T-helper 2 cell (primary cell): Measurements from ENCODE around the gene ALG1L2.
"Not testable (repeated sequence)": the region's sequence is repeated elsewhere in the genome, so short reads cannot be mapped to it uniquely, and the experiment has no call there.

Experiments
- DNase-seq, 5 experiments: peaks; one replicate each; pipeline versions ENCODE4 v3.0.0 to v3.0.0-alpha.2; 2012 to 2022

Gene ALG1L2

DNA sequence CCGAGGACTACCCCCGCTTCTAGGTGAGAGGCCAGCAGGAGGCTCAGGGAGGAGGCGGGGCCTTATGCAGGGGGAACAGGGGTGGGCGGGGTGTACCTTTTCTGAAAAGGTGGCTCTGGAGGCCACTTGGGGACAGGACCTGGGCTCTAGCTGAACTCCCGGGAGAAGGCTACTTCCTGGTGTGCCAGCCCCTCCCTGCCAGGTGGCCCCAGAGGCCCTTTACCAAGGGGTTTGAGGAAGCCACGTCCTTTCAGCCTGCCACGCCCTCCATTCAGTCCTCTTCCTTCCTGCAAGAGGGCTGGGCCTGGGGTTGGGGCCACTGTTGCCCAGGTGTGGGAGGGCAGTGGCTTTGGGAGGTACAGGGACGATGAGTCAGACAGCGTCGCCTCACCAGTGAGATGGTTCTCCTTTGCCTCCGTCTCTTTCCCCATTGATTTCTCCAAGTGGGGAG lies 12.9 kb downstream of the ALG1L2 start:
- peak in 1 of 5 experiments; percentile 12 for DNase-seq

DNA sequence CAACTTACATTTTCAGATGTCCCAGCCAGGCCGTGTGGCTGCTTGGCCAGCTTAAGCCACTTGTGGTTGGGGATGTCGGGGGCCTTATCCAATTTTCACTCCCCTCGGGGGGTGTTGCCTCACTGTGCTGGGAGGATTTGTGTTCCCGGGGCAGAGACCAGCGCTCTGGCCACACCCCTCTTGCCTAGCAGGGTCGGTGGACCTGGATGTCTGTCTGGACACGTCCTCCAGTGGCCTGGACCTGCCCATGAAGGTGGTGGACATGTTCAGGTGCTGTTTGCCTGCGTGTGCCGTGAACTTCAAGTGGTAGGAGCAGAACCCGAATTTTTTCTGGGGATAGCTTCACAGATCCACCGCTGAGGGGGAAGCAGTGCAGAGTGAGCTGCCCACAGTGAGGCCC lies 14.2 kb downstream of the ALG1L2 start:
- DNase-seq, result not testable (repeated sequence)

DNA sequence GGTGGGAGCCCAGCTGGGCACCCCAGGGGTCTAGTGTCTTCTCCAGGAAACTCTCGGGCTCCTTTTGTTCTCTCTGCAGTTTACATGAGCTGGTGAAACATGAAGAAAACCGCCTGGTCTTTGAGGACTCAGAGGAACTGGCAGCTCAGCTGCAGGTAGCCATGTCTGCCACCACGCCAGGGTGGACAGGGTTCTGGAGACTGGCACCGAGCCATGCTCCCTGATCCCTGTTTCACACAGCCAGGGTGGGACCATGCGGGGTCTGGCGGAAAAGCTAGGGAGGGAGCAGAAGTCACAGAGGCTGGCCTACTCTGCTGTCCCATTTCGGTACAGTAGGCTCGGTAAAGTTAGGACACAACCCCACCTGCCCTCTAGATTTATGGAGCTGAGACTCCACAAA lies 15.5 kb downstream of the ALG1L2 start:
- not testable (repeated sequence) for DNase-seq

DNA sequence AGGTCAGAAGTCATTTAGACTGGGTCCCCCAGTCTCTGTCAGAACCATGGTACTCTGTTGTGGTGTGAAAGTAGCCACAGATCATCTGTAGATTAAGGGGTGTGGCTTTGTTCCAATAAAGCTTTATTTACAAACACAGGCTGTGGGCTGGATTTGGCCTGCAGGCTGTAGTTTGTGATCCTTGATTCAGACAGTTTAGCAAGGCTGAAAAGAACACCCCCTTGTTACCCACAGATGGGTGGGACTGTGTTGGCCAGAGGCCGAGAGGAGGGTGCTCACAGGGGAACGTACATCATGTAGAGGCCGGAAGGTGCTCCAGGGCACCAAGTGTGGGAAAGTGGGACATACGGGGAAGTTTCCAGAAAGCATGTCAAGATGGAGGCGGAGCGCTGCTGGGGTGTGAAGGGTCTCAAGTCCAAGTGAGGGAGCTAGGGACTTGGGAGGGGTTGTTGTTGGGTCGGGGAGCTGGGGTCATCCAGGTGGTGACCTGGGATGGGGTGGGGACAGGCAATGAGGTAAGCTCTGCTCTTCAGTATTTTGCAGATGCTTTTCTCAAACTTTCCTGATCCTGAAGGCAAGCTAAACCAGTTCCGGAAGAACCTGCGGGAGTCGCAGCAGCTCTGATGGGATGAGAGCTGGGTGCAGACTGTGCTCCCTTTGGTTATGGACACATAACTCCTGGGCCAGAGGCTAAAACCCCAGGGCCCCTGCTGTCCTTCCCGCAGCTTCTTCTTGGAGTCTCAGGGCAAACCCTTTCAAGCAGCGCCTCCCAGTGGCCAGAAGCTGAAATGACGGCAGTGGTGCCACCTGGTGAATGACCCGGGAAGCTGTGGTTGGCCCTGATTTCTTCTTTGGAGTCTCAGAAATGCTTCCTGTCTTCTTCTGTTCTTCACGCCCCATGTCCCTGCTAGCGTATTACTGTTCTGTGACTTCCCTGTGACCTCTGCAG lies 16.3 kb downstream of the ALG1L2 start:
- peak in 1 of 5 experiments; percentile 25 for DNase-seq

DNA sequence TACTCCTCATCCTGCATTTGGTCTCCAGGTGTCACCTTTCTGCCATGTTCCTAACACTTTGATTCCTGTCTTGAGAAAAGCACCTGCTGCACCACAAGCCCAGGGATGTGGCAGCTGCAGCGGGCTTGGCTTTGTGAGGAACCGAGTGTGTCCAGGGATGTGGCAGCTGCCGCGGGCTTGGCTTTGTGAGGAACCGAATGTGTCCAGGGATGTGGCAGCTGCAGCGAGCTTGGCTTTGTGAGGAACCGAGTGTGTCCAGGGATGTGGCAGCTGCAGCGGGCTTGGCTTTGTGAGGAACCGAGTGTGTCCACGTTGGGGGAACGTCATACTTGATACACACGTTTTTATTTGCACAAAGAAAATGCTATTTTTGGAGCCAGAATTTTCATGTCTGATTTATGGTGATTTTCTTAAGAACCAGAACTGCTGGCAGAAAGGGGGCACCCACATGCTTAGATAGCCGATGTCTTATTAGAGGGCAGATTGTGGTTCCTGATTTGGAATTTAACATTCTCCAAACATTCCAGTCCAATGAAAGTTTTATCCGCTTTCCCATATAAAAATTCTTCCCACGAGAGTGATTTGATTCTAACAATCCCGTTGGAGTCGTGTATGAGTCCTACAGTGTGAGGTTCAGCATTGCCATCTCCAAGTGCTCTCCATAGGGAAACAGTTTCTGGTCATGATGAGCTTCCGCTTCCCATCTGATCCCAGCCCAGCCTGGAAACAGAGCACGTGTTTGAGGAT lies 17.2 kb downstream of the ALG1L2 start:
- not testable (repeated sequence) for DNase-seq

DNA sequence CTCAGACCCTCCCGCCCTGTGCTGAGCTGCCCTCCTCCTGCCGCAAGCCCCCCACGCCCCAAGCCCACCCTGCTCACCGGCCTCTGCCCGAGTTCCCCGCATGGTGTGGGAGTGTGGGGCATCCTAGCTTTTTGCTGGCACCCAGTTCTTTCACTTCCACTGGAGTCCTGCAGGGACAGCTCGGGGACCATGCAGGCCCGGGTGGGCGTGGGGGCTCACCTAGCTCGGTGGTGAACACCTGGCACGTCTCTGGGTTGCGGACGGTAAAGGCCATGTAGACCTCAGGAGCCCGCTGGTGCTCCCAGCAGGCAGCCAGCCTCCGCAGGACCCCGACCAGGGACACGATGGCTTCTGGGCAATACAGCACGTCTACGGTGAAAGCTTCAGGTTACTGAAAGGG lies 20.9 kb downstream of the ALG1L2 start:
- not testable (repeated sequence) for DNase-seq

DNA sequence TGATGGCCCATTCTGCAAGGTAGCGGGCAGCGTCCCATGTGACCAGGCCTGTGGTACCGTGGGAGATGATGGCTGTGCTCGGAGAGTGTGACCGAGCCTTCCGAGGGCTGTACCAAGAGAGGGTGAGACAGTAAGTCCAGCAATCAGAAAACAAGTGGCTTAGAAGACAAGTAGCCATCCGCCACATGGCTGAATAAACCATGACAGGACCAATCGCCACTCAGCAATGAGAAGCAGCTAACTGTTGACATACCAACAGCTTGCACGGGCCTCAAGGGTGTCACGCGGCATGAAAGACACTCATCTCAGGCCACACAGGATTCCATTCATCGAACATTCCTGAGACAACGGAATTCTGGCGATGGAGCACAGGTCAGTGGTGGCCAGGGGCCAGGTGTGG lies 22.6 kb downstream of the ALG1L2 start:
- DNase-seq, result not testable (repeated sequence)

DNA sequence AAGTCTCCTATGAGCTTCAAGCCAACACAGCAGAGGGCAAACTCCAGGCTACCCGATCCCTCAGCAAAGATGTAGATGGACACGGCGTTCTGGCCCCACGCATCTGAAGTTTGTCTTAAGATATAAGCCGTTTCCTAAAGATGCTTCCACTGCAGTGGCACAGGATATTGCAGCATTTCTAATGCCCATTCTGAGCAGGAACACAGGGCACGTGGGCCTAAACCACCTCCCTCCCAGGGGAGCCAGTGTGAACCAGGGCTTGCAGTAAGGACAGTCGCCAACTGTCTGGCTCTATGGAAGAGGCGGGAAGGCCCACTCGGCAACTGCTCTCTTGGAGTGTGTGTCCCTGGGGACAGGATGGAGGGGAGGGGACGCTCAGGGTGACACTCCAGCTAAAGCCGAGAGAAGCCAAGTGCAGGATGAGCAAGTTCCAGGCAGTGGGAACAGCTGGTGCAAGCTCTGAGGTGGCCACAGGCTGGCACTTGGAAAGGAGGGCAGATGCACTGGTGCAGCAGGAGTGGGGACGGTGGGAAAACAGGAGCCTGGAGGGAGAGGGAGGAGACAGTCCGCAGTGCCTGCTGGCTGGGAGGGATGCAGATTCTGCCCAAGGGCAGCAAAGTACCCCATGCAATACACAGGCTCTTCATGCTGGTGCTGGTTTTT lies 25.8 kb downstream of the ALG1L2 start:
- DNase-seq, result not testable (repeated sequence)

DNA sequence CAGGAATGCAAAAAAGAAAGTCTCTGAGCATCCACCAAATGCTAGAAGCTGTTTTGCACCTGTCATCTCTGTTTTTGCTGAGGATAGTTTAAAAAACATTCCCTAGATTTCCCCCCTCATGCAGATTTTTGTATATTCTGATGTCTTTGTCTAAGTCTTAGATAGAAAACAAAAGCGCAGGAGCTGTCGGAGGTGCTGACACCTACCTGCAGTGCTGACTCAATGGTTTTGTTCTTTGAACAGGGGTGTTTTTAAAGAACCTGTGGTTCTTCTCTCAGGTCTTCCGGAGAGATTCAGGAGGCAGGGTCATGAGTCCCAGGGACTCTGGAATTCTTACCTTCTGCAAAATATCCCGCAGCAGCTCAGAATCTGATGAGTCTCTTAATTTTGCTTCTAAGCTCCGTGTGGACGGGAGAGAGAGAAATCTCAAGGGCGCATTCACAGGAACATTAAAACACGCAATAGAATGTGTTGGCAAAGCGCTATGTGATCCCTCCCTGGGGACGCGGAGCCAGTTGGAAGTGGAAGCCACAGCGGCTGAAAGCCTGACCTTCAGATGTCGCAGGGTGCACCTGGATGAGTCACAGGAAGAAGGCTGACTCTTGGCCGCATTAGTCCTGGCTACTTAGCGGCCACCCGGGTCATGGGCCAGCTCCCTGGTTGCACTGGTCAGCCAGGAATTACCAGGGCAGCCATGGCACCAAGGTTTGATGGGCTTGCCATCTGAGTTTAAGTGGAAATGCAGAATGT lies 27.4 kb downstream of the ALG1L2 start:
- DNase-seq, result not testable (repeated sequence)

DNA sequence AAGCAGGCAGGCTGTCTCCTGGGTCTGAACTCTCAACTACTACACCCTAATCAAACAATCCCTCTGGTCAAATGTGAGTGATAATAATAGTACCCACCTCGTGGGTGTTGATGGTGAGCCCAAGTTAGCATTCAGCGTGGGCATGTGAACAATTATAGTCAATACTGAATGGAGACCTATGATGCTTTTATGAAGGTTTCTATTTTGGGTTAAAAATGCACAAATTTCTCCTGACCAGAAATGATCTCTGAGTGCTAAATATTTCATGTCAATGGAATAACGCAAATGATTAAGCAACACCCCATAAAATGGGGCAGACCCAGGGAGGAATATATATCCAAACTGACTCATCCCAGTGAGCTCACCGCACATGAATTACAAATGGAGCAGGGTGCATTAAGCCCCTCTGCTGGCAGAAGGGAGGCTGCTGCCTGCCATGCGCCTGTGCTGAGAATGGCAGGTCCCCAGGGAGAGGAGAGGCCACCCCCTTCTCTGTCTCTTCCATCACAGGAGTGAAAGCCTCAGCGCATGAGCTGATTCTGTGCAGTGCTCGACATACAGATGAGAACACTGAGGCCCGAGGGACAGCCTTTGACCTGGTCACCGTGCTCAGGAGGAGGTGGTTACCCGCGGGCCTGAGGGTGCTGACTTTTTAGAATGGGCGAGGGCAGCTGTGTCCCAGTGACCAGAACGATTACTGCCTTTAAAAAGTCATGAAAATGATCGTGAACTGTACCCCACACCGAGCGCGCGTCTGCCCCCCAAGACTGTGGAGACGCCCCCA lies 28.9 kb downstream of the ALG1L2 start:
- DNase-seq, result not testable (repeated sequence)

DNA sequence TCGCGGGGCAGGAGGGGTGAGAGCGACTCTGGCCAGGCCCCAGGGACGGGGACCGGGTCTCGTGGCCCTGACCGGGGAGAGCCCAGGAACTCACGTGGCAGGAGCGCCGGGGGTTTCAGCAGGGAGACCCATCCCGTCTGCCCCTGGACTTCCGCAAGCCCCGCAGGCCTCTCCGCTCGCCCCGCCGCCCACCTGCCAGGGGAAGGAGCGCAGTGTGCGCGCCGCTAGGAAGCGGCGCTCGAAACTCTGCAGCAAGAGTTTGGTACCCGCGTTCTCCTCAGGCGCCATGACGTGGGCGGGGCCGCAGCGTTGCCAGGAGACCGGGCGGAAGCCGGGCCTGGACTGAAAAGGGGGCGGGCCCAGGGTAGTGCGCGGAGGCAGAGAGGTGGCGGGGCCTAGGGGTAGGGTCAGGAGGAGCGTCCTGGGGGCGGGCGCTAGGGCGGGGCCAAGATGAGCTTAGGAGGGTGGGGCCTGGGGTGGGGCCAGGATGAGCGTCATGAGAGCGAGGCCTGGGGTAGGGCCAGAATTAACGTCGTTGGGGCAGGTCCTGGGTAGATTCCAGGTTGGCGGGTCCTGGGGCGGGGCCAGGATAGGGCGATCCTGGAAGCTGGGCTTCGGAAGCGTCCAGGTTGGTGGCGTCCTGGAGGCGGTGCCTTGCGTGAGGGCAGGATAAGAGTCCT lies 29.7 kb downstream of the ALG1L2 start:
- peak; percentile 97 to 99 (median 99) for DNase-seq

DNA sequence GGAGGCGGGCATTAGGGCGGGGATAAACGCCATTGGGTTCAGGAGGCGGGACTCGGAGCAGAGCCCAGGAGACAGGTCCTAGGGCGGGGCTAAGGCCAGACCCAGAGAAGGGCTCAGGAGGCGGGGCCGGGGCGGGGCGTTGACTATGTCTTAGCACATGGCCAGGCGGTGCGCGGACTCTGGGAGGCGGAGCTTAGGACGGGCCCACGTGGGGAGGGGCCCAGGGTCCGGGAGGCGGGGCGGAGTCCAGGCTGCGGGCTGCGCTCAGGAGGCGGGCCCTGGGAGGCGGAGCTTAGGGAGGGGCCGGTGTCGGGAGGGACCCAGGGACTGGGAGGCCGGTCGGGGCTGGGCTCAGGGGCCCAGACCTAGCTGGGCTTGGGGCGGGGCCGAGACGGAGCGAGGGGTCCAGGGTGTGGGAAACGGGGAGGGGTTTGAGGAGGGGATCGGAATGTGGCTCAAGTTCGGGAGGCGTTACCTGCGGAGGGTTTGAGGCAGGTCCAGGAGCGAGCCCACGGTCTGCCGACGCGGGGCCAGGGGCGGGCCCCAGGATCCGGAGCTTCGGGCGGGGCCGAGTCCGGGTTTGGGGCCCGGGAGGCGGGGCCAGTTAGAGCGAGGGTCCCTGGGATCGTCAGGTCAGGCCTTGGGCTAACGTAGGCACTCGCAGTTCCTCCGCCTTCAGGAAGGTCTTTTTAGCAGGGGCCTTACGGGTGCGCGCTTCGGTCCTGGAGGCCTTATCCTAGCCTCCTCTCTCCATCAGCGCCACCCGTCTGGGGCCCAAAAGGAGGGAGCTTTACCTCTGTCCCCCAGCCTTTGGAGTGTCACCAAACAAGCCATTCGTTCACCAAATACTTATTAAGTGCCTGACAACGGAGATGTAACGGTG lies 30.5 kb downstream of the ALG1L2 start:
- DNase-seq, result peak; percentile 94 to 100 (median 99)

DNA sequence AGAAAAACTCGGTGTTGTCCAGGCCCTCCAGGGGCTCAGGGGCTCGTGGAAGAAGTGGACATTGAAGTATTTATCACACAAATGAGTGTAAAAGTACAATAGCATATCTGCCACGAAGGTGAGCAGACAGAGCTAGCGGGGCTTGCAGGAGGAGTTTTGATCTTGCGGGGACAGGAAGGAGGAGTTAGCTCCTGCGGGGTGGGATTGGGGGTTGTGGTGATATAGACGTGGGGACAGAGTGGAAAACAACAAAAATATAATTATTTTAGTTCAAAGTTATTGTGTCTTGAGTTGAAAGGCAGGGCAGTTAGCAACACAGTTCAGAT lies 31.1 kb downstream of the ALG1L2 start:
- DNase-seq, result not testable (repeated sequence)

DNA sequence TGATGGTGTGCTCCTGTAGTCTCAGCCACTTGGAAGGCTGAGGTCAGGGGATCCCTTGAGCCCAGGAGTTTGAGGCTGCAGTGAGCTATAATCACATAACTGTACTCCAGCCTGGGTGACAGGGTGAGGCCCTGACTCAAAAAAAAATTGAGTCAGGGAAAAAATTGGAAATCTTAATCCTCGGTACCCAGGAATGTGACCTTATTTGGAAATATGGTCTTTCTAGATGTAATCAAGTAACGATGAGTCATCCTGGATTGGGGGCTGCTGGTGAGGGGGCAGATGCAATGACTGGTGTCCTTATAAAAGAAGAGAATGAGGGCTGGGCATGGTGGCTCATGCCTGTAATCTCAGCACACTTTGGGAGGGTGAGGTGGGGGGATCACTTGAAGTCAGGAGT lies 33.8 kb downstream of the ALG1L2 start:
- DNase-seq, result not testable (repeated sequence)

DNA sequence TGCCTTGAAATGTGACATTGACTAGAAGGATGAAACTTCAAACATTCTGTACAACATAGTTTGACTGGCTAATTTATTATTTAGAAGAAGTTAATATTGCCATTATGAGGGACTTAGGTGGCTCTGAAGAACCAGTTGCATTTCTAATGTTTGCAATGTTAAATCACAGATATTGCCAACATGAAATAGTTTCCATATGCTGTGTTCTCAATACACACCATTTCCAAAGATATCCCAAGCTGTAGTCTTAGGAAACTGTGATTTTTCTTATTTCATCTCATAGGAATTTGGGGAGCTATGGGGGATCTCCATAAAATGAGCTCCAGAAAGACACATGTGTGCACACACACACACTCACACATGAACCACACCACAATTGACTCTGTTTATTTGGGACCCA lies 36.3 kb downstream of the ALG1L2 start:
- DNase-seq, result no peak

DNA sequence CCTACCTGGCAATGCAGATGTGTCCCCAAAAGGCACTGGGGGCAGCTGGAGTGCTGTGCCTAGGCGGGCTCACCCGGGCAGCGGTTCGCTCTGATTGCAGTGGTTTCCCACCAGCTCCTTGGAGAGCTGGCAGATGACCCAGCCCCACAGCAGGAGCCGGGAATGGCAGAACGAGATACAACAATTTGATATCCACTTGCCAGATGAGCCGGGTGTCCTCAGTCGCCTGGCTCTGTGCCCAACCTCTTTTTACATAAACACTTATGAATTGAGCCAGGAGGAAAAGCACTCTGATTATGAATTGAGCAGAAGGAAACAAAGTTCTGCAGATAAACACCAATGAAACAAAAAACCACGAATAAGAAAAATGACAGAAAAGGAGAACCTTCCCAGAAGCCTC lies 38.2 kb downstream of the ALG1L2 start:
- DNase-seq, result not testable (repeated sequence)

DNA sequence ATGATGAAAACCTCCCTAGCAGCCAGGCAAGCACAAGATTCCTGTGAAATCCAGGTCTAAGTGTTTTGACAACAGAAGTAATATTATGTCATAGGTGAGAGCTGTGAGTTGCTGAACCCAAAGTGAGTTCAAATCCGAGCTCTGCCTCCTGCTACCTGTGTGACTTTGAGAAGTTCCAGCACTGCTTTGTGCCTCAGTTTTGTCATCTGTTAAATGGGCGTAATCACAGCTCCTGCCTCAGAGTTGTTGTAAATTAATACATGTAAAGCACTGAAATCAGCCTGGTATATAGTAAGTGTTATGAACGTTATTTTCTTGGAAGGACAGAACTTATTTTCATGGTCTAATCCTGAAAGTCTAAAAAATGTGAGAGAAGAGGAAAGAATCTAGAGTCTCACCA lies 38.7 kb downstream of the ALG1L2 start:
- not testable (repeated sequence) for DNase-seq

DNA sequence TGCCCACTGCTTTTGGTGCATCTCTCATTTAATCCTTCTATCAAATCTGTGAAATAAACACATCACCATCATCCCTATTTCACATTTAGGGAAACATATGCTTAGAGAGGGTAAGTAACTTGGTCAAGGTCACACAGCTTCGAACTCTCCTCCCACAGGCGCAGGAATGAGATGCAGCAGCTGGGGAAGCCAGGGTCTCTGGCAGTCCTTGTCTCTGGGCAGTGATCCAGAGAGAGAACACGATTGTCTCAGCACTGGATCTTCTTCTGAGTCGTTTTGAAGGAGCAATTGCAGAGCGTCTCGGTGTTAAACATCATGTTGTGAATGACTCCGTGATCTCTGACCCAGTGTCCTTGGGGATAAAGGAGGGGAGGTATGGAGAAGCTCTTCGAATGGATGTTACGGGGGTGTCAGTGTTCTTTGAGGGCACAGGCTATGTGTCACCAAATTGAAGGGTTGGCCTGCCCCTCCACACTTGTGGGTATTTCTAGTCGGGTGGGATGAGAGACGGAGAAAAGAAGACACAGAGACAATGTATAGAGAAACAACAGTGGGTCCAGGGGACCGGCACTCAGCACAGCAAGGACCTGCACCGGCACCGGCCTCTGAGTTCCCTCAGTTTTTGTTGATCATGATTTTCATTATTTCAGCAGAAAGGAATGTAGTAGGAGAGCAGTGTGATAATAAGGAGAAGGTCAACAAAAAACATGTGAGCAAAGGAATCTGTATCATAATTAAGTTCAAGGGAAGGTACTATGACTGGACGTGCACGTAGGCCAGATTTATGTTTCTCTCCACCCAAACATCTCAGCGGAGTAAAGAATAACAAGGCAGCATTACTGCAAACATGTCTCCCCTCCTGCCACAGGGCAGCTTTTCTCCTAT lies 41.5 kb downstream of the ALG1L2 start:
- not testable (repeated sequence) for DNase-seq

DNA sequence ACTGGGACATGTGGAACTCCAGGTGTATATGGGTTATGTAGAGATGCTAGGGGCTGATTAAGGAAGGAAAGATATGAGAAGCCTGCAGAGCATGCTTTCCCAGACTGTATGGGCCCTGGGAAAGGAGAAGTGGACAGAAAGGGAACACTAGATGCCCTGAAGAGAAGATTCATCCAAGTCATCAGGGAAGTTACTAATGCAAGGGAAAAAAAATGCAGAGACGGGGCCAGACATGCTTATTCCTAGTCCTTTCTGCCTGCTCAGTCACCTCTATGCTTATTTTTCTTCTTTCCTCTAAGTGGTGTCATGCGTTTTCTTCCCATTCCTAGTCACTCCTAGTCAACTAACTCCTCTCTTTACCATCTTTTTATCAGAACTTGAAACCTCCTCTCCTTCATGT lies 43.8 kb downstream of the ALG1L2 start:
- DNase-seq, result not testable (repeated sequence)
